GM19372 (cell line): ENCODE results near the gene LYZL6.
"Not testable (repeated sequence)": the region's sequence is repeated elsewhere in the genome, so short reads cannot be mapped to it uniquely, and the experiment has no call there.

Source experiments
- ATAC-seq: cut with Tn5 transposase; IDR thresholded peaks from one replicate; pipeline ENCODE4 v1.9.1; 2021; ENCODE audit warnings: mild to moderate bottlenecking, low read depth, moderate library complexity; ENCODE audit not compliant: unreplicated experiment

LYZL6 gene

GRCh38 chr17:35948092-35948491, 4.6 kb upstream of the LYZL6 start:
- ATAC-seq, result no peak

GRCh38 chr17:35947156-35947585, 3.7 kb upstream of the LYZL6 start:
- no peak for ATAC-seq

- ATAC-seq, result no peak
Measured at GRCh38 chr17:35944151-35944550, 638 bp upstream of the LYZL6 start.

DNA sequence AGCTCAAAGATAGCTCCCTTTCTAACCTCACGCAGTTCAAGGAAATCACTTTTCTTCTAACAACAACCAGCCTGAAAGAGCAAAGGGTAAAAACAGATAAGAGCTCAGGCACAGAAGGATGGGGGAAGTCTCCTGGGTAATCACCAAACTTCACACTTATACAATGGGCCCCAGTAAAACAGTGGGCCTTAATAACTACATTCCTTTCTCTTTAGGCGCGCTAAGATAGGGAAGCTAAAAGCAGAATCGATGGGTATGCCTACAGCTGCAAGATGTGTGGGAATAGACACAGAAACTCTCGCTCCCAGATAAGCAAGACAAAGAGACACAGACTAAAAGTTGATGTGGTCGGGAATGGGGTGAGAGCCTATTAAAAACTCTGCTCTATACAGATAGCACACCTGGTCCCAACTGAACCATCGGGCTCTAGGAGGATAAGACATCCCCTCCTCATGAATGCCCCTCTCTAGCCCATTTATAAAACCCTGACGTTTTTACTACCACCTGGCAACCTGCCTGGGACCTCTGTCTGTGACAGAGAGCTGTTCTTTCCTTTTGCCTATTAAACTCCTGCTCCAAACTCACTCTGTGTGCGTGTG, 826 bp downstream of the LYZL6 start:
- no peak for ATAC-seq

- ATAC-seq, result not testable (repeated sequence)
Measured at GRCh38 chr17:35938492-35938891, 5.0 kb downstream of the LYZL6 start.

DNA sequence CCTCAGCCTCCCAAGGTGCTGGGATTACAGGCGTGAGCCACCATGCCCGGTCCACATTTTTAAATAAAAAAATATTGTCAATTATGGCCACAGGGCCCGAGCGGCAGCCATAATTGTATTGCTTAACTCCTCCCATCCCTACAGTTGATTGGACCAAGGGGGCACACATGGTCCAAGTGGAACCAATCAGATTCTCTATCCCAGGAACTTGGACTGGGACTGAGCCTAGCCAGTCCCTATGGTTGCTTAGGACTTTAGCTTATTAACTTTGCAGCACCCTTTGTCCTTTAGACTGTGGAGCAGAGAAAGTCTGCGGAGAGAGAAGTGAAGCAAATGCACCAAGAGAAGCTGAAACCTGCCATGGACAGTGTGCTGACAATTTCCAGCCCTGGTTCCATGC, 7.5 kb downstream of the LYZL6 start:
- ATAC-seq, result no peak

DNA sequence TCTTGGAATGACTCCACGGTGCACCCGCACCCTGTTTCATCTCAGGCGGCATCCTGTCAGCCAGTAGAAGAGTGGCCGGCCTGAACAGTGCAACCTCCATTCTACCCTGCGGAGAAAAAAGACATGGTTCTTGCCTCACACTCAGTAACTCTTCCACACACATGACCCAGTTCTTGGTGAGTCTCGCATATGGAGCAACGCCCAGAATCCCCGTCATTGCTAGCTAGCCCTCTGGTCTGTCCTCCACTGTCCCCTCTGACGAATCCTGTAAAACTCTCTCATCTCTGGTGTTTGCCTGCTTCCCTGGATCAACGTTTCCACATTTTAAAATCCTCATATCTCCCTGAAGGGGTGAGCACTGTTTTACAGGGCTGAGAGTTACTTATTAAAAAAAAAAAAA, 8.8 kb downstream of the LYZL6 start:
- no peak for ATAC-seq

DNA sequence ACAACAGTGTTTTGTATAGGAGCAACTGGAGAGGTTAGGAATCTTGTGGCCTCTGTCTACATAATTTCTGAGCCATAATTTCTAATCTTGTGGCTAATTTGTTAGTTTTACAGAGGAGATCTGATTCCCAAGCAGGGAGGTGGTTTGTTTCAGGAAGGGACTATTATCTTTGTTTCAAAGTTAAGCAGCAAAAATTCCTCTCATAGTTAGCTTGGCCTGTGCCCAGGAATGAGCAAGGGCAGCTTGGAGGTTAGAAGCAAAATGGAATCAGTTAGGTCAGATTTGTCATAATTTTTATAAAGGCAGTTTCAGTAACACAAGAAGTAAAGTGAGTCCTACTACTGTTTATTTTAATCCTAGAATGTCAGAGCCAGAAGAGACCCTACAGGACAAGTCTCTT, 10.9 kb downstream of the LYZL6 start:
- no peak for ATAC-seq

DNA sequence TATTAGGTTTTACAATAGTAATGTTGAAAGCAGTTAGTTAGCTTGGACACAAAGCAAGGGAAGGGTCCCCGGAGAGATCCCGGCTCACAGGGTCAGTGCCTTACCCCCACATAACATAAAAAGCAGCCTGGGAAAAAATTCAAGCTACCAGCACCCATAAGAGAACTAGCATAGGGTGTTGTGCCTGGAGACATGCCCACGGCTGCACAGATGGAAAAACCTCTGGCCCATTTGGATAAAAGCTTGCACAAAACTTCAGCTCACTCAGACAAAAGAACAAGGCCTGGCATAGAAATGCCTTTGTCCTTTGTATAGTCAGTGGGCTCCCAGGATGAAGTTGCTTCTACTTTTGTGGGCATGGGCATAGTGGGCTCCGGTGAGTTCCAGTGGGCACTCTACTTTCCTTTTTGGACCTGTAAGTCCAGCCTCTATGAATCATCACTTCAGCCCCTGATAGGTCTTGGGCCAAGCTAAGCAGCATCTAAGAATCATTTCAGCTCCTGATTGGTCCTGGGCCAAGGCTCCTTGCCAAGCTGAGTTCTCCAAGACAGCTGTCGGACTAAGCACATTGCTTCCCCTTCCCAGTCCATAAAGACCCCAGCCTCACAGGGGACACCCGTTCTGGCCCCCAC, 11.6 kb downstream of the LYZL6 start:
- no peak for ATAC-seq

DNA sequence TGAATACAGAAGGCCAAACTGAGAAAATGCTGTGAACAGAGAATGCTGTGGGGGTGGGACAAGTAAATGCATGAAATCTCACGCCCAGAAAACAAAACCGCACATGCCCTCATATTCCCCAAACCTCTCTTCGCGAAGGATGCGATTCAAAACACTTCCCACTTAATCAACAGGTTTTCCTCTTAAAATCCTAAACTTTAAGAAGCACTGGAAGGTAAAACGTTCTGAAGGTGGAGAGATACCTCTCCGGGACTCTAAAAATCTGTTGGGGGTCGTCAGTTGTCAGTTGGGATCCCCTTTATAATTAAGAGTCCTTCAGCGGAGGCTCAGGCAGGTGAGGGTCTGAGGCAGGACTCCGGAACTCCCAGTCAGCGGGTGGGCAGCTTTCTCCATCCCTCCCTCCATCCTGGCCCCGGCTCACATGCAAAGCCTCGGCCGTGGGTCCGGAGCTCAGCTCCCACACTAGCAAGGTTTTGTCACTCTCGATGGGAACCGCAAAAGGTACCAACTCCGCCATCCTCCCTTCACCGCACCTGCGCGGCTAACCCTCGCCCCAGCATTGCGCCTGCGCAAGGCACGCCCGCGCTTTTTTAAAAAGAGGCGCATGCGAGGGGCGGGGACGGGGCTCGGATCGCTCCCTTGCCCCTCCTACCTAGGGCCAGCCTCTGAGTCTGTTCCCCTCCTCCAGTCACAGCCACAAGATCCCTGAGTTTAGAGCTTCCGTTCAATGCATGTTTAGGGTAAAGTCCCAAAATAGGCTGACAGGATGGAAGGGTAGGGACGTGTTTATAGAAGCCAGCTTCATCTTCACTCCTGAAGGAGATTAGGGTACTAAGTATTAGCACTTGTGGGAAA, 13.1 kb downstream of the LYZL6 start, which contains the start of gene RDM1:
TSS of gene RDM1 (minus strand) at position 563 of the 855 bp plus-strand sequence. CDS start at position 517, 46 bp downstream.
- no peak for ATAC-seq

DNA sequence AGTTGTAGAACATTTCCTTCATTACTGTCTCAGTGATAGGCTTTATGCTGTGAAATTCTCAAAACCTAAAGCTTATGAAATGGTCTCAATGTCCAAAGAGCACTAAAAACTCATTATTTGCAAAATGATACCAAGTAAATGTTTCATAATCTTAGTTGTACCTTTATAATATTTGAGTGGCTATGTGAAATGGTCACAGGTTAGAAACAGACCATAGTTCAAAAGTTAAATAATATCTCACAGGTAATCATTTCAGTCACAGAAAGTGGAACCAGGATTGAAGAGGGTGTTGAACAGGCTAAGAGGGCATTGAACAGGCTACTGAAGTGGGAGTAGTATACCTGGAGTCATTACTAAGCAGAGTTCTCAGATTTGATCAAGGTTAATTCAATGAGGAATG, 15.8 kb downstream of the LYZL6 start:
- no peak for ATAC-seq

GRCh38 chr17:35923609-35924114, 19.9 kb downstream of the LYZL6 start:
- ATAC-seq, result no peak

DNA sequence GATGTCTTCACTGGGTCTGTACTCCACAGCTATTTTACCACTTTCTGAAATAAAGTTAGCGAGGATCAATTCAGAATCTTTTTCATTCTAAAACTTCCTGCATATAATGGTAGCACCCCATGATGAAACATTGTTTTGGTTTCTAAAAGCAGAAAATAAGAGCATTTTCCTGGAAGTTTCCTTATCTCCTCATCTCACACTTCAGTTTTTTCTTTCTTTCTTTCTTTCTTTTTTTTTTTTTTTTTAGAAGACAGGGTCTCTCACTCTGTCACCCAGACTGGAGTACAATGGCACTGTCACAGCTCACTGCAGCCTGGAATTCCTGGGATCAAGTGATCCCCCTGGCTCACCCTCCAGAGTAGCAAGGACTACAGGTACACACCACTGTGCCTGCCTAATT, 23.3 kb downstream of the LYZL6 start:
- ATAC-seq, result no peak

DNA sequence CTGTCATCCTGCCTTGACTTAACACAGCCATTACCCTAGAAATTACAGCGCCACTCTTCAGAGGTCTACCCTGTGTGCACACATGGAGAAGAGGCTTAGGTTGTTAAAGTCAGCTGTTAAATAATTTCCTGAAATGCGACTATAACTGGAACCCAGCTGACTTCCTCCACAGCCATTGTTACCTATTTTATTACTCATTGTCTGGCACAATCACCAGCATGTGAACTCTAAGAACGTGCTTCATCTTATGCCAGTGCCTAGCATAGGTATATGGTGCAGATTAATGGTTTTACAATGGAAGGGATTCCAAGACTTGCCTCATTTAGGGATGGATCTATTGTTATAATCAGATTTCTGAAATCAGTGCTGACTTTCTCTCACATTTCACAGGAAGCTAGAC, 24.8 kb downstream of the LYZL6 start:
- no peak for ATAC-seq

- no peak for ATAC-seq
Measured at GRCh38 chr17:35917519-35918213, 25.8 kb downstream of the LYZL6 start.

GRCh38 chr17:35915153-35915964, 28.2 kb downstream of the LYZL6 start:
- no peak for ATAC-seq

DNA sequence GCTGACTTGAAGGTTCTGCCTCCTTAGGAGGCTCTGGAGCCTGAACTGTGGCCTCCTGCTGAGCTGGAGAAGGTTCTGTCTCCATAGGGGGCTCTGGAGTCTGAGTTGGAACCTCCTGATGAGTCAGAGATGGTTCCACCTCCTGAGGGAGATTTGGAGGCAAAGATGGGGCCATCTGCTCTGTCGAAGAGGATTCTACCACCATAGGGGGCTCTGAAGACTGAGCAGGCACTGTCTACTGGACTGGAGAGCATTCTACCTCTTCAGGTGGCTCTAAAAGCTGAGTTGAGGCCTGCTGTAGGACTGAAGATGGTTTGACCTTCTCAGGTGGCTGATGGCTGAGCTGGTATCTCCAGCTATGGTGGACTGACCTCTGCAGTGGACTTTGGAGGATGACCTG, 29.2 kb downstream of the LYZL6 start:
- no peak for ATAC-seq

GRCh38 chr17:35913609-35914008, 29.9 kb downstream of the LYZL6 start:
- no peak for ATAC-seq

DNA sequence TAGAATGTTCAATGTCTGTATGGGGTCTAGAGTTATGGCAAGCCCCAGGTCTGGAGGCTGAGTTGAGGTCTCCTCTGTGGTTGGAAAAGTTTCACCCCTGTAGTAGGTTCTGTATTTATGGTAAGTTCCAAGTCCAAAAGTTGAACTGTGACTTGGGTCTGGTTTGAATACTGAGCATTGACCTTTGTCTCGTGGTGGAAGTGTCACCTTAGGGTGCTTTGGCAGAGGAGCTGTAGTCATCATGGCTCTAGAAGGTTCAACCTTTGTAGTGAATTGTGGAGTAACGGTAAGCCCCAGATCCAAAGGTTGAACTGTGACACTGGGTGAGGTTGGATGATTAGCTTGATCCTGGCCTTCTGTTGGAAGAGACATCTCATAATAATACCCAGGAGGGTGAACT, 30.6 kb downstream of the LYZL6 start:
- ATAC-seq, result no peak

DNA sequence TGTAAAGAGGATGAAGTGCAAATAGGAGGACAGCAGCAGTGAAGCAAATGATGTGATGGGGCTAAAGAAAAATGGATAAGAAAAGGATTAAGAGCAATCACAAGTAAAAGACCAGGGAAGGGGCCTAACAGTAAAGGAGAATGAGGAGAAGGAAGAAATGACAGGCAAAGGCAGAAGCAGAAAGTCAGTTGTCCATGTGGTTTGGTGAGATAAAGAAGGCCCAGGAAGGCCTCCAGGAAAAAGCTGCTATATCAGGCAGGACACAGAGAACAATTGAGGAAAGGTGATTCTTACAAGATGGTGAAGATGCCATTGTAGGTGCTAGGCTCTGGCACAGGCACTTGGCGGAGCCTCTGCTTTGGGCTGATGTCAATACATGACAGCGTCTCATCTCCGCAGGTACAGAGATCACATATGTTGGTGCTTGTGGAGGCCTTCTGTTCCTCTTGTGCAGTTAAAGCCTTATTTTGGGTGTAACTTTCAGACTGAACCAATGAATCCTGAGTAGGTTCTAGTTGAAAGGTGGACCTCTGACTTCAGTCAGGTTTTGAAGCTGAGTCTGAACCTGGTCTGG, 31.1 kb downstream of the LYZL6 start:
- ATAC-seq, result no peak
